Retinal pigment epithelial cell (primary cell): Measurements from ENCODE around the gene CRISPLD2.

ENCODE experiments used
- DNase-seq: peaks from one replicate; pipeline ENCODE4 v3.0.0-alpha.2; 2010; ENCODE audit warnings: low read depth
- H3K4me3 ChIP-seq: 2 replicates; pipeline ENCODE4 v1.5.1; 2011; ENCODE audit warnings: mild to moderate bottlenecking, low read length, control low read depth, moderate library complexity
- CTCF ChIP-seq: conservative IDR thresholded peaks from 2 replicates; pipeline ENCODE4 v1.5.1; 2011; ENCODE audit warnings: low read depth, low read length, control low read depth, inconsistent platforms

Gene CRISPLD2

DNA sequence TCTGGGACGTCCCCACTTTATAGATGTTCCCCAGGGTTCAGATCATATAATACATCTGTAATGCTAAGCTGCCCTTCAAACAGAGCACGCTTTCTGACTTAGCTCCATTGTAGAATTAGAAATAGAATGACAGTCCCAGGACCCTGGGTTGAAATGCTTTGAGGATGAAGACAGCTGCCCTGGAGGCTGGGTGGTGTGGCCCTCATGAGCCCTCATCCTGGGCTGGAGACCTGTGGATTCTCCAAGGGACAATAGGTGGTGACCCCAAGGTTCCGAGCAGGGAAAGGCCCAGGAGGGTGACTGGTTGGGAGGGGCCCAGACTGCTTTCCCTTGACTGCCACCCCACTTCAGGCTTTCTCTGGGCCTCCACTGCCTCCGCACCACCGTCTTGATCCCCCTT, 59.0 kb downstream of the CRISPLD2 start:
- DNase-seq: no peak
- H3K4me3 ChIP-seq: no peak overlapping the region
- no peak for TF ChIP-seq CTCF

- no peak for TF ChIP-seq CTCF
- DNase-seq: no peak
- no peak overlapping the region for H3K4me3 ChIP-seq
Observed at GRCh38 chr16:84879569-84880487, 60.0 kb downstream of the CRISPLD2 start.

GRCh38 chr16:84881702-84882521, 62.1 kb downstream of the CRISPLD2 start:
- H3K4me3 ChIP-seq: no peak overlapping the region
- no peak for DNase-seq
- no peak for TF ChIP-seq CTCF

- DNase-seq: no peak
- H3K4me3 ChIP-seq: no peak overlapping the region
Observed at GRCh38 chr16:84883301-84883700, 63.5 kb downstream of the CRISPLD2 start.

DNA sequence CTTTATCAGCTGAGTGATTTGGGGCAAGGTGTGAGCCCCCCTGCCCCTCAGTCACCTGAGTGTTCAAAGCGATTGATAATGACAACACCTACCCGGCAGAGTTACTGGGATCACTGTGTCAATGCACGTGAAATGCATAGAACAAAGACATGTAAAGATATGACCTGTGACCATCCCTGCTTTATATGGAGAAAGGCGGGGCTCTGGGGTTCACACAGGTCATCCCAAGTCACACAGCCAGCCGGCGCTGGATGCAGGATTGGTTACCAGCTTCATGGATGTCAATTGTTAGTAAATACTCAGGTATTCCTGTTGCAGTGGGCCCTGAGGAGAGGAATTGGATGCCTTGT, 64.4 kb downstream of the CRISPLD2 start:
- no peak for TF ChIP-seq CTCF
- DNase-seq: no peak
- H3K4me3 ChIP-seq: no peak overlapping the region

More at GRCh38 chr16:84883301-84883700, 63.5 kb downstream of the CRISPLD2 start:
- TF ChIP-seq CTCF: no peak

DNA sequence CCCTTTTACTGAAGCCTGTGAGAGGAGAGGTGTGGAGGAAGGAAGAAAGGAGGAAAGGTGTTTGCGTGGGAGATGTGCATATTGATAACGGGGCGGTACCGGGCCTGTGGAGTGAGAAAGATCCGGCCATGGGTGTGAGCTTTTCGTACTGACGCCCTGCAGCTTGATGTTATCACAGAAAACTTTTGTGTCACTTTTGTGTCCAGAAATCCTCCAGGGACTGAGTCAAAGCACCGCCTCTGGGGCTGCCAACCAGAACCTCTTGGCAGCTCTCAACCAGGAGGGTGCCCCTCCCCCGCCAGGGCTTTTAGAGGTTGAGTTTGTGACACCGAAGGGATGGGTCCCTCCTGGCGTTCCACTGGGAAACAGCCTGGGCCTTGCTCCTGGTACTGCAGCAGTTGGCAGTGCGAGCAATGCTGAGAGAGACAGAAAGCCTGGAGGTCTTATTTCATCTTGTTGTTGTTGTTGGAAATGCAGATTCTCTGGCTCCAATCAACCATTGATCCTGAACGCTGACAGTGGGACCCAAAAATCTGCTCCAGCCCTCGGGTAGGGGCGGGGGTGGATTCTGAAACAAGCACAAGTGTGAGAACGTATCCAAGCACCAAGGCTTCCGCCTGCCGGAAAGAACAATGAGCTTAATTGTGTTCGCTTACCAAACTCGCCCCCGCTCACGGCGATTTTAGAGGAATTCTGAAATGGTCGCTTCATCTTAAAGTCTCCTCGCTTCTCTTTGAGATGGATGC, 65.0 kb downstream of the CRISPLD2 start:
- no peak overlapping the region for H3K4me3 ChIP-seq
- no peak for TF ChIP-seq CTCF
- DNase-seq: no peak
